SU-DHL-6 (cell line): ENCODE data around the gene ANTXR1.

Source experiments
- EZH2phosphoT487 ChIP-seq: fragments of 200-600 bp; sonication (generic), shearing (Covaris generic); conservative IDR thresholded peaks from 2 replicates; pipeline ENCODE4 v1.6.1; 2018; ENCODE audit warnings: mild to moderate bottlenecking, antibody characterized with exemption, low read length, moderate library complexity, mixed read lengths
- TF ChIP-seq, protein P1 (sequence below): fragments of 200-600 bp; sonication (generic); IDR thresholded peaks from one replicate; pipeline ENCODE4 v1.5.1; 2017; ENCODE audit warnings: antibody characterized with exemption, mild to moderate bottlenecking, low read length, moderate library complexity; ENCODE audit not compliant: insufficient read depth, poor library complexity, severe bottlenecking

- TF ChIP-seq, protein P1, sequence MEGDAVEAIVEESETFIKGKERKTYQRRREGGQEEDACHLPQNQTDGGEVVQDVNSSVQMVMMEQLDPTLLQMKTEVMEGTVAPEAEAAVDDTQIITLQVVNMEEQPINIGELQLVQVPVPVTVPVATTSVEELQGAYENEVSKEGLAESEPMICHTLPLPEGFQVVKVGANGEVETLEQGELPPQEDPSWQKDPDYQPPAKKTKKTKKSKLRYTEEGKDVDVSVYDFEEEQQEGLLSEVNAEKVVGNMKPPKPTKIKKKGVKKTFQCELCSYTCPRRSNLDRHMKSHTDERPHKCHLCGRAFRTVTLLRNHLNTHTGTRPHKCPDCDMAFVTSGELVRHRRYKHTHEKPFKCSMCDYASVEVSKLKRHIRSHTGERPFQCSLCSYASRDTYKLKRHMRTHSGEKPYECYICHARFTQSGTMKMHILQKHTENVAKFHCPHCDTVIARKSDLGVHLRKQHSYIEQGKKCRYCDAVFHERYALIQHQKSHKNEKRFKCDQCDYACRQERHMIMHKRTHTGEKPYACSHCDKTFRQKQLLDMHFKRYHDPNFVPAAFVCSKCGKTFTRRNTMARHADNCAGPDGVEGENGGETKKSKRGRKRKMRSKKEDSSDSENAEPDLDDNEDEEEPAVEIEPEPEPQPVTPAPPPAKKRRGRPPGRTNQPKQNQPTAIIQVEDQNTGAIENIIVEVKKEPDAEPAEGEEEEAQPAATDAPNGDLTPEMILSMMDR, result no peak
- no peak for TF ChIP-seq EZH2phosphoT487
Measured at GRCh38 chr2:69298862-69299261, 285.9 kb downstream of the ANTXR1 start.
